Astrocyte of the spinal cord (primary cell): Measurements from ENCODE around the gene TRPC4AP.

Source experiments
- DNase-seq: peaks from one replicate; pipeline ENCODE4 v3.0.0; 2011; ENCODE audit warnings: low read depth, low spot score
- H3K4me3 ChIP-seq: 2 replicates; pipeline ENCODE4 v1.5.1; 2011; ENCODE audit warnings: low read depth, mild to moderate bottlenecking, low read length, moderate library complexity
- in situ Hi-C: cut with HindIII; loops from 2 replicates; pipeline ENCODE4 v1.10.0; 2017; ENCODE audit warnings: low sequenced_read_pairs
- TF ChIP-seq, protein P1 (sequence below): IDR thresholded peaks from 2 replicates; pipeline ENCODE4 v1.5.1; 2012; ENCODE audit warnings: low read depth, mild to moderate bottlenecking, low read length, inconsistent platforms

TRPC4AP gene

DNA sequence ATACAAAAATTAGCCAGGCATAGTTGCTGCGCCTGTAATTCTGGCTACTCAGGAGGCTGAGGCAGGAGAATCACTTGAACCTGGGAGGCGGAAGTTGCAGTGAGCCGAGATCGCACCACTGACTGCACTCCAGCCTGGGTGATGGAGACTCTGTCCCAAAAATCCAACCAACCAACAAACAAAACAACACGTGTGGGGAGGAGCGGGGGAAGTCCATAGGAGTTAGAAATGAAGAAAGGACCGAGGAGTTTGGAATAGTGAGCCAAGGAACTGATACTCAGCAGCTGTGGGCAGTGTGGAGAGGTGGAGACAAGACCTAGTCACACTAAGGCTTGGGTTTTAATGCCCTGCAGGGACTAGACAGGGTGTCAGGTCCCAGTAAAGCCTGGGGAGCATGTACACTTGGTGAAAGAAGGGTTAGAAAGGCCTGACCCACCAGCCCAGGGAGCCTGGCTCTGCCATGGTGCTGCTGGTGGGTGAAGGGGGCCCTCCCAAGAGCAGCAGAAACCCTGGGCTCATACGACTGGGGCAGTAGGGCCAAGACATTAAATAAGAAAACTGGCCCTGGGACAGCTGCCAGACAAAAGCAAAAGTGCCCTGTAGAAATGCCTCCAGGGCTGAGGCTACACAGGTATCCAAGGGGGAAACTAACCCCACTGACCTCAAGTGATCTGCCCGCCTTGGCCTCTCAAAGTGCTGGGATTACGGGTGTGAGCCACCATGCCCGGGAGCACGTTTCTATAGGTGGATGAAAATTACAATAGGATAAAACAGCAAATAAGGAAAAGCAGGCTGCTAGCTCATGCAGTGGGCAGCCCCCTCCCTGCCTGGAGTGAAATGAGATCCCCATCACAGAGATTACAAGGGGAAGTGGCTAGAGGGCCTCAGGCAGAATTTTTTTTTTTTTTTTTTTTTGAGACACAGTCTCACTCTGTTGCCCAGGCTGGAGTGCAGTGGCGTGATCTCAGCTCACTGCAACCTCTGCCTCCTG lies 78.9 kb downstream of the TRPC4AP start:
- DNase-seq: no peak
- TF ChIP-seq, protein P1, sequence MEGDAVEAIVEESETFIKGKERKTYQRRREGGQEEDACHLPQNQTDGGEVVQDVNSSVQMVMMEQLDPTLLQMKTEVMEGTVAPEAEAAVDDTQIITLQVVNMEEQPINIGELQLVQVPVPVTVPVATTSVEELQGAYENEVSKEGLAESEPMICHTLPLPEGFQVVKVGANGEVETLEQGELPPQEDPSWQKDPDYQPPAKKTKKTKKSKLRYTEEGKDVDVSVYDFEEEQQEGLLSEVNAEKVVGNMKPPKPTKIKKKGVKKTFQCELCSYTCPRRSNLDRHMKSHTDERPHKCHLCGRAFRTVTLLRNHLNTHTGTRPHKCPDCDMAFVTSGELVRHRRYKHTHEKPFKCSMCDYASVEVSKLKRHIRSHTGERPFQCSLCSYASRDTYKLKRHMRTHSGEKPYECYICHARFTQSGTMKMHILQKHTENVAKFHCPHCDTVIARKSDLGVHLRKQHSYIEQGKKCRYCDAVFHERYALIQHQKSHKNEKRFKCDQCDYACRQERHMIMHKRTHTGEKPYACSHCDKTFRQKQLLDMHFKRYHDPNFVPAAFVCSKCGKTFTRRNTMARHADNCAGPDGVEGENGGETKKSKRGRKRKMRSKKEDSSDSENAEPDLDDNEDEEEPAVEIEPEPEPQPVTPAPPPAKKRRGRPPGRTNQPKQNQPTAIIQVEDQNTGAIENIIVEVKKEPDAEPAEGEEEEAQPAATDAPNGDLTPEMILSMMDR: no peak
- H3K4me3 ChIP-seq: no peak overlapping the region
- in situ Hi-C loops: no loop called here

DNA sequence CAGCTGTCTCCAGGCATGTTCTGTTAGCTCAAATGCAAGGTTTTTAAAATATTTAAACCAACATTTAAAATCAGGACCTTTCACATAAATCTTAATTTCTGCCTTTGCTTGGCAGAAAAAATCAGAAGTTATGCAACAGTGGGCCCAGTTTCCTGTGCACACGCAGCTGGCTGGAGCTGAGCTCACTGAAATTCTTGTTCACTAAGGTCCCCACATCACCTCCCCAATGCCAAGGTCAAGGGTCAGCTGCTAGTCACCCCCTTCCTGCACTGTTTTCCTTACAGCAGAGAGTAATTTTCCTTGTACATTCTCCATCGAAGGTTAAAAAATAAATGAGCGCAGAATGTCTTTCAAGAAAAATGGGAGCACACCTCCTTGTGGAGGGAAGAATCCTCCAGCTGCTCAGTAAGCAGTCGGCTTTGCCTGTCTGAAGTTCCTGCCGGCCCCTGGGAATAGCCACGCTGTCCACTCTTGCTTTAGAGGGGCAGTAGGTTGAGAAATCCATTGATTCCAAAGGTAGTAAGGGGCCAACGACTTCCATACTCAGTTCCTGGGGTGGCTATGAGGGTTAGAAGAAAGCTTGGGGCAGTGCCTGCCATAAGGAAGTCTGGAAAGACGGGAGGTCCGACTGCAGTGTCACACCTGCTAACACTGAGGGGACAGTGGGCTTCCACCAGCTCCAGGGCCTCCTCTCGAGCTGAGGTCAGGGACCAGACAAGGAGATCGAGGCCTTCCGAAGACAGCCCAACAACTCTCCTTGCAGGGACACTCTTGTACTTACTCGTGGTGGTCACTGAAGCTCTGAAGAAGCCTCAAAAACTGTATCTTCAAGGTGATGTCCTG lies 80.2 kb downstream of the TRPC4AP start:
- in situ Hi-C loops: no loop called here
- H3K4me3 ChIP-seq: no peak overlapping the region
- DNase-seq: no peak
- TF ChIP-seq, protein P1: no peak

DNA sequence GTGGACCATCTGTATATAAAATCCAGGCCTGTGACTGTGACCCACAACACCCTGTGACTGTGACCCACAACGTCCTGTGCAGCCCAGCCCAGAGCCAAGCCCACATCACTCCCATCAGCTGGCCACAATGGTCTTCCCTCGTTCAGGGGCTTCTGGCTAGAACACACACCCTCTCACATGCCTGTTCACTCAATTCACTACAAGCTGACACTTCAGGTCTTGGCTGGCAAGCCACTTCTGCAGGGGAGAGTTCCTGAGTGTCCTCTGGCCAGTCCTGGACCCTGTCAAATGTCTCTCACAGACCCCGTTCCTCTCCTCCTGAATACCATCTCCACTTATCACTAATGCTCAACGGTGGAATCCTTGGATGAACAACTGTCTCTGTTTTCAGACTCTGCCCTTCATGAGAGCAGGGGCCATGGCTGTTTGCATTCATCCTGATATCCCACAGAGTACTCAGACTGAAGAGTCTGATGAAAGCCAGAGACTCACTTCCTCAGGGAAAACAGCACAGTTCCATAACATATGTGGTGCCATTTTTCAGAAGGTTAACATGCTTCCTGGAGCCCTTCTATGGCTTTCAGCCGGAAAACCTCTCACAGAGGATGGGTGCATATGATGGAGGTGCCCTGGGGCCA lies 80.9 kb downstream of the TRPC4AP start:
- TF ChIP-seq, protein P1: no peak
- DNase-seq: no peak
- in situ Hi-C loops: no loop called here
- no peak overlapping the region for H3K4me3 ChIP-seq

DNA sequence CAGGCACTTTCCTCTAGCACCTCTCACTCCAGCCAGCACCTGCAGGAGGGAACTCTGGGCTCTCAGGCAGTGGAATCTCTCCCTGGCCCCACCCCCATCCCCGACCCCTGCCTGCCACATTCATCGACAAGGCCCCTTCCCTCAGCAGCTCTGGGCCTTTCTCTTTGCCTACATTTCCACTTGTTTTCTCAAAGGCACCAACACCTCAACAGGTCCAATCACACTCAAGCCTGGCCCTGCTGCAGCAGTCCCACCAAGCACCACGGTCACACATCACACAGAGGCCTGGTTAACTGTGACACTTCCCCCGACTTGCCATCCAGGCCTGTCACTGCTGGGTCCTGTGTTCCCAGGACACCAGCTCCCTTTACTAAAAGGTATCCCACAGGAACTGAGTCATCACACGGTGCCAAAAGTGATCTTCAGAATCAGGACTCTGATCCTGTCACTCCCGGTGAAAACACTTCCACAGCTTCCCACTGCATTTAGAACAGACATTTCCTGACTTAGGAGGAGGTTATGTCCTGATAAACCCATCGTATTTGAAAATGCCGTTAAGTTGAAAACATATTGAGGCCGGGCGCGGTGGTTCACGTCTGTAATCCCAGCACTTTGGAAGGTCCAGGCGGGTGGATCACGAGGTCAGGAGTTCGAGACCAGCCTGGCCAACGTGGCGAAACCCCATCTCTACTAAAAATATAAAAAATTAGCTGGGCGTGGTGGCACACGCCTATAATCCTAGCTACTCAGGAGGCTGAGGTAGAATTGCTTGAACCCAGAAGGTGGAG lies 82.0 kb downstream of the TRPC4AP start:
- H3K4me3 ChIP-seq: no peak overlapping the region
- in situ Hi-C loops: no loop called here
- DNase-seq: no peak
- TF ChIP-seq, protein P1: no peak

DNA sequence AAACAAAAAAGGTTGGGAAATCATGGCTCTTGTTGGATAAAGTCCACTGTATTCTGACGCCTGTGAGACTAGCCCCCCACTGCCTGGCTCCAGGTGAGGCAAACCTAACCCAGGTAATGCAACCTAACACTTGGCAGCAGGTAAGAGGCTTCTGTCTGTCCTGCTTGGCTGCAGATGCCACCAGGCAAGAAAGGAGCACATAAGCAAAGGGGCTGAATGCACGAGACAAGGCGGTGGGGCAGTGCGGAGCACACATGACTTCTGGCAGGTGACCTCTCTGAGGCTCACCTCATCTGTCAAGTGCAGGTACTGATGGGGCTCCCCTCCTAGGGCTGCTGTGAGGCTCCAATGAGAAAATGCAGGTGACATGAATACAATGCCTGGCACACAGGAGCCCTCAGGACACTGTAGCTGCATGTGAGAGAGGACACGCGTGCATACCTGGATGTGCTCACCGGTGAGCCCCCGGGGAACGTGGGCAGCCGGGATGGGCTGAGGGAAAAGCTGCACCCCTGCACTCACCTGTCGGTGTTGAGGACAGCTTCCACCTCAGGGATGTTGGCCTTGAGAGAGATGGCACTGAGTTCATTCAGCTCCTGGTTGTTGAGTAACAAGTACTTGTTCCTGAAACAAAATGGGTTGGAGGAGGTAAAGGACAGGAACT lies 82.8 kb downstream of the TRPC4AP start:
- TF ChIP-seq, protein P1: no peak
- H3K4me3 ChIP-seq: no peak overlapping the region
- in situ Hi-C loops: no loop called here
- DNase-seq: no peak
